SK-N-SH treated with all-trans-retinoic acid at 6 μM for 48 hours (cell line): ENCODE results near the gene EFCAB5.
A peak's percentile ranks its signal among the peaks of the same experiment; 100 is the strongest.
"Not testable (repeated sequence)": the region's sequence is repeated elsewhere in the genome, so short reads cannot be mapped to it uniquely, and the experiment has no call there.

Source experiments
- ATAC-seq: fragments of 200-7000 bp; cut with Tn5 transposase; 3 replicates; pipeline ENCODE4 v1.9.1; 2020; ENCODE audit warnings: mild to moderate bottlenecking, moderate library complexity
- CSDC2 ChIP-seq: fragments of 250-450 bp; sonication (Bioruptor Pico); IDR thresholded peaks from 2 replicates; pipeline ENCODE4 v1.5.0; 2020; ENCODE audit warnings: mild to moderate bottlenecking, moderate library complexity
- ISL1 ChIP-seq: fragments of 250-450 bp; sonication (Bioruptor Pico); IDR thresholded peaks from 2 replicates; pipeline ENCODE4 v2.1.2; 2022; ENCODE audit warnings: mild to moderate bottlenecking, moderate library complexity
- PPARA ChIP-seq: fragments of 250-450 bp; sonication (Bioruptor Pico); IDR thresholded peaks from 2 replicates; pipeline ENCODE4 v1.5.0; 2020; ENCODE audit warnings: mild to moderate bottlenecking, borderline replicate concordance
- SNAI2 ChIP-seq: fragments of 250-450 bp; sonication (Bioruptor Pico); IDR thresholded peaks from 2 replicates; pipeline ENCODE4 v1.5.0; 2020; ENCODE audit warnings: mild to moderate bottlenecking, moderate library complexity
- TCF4 ChIP-seq: fragments of 250-450 bp; sonication (Bioruptor Pico); IDR thresholded peaks from 2 replicates; pipeline ENCODE4 v1.8.0; 2021; ENCODE audit warnings: mild to moderate bottlenecking, moderate library complexity, borderline replicate concordance
- TOX ChIP-seq: fragments of 250-450 bp; sonication (Bioruptor Pico); IDR thresholded peaks from 2 replicates; pipeline ENCODE4 v1.8.0; 2021; ENCODE audit warnings: mild to moderate bottlenecking, moderate library complexity, borderline replicate concordance
- ZC3H10 ChIP-seq: fragments of 250-450 bp; sonication (Bioruptor Pico); IDR thresholded peaks from 2 replicates; pipeline ENCODE4 v1.5.1; 2021; ENCODE audit warnings: mild to moderate bottlenecking, moderate library complexity
- ZFP3 ChIP-seq: fragments of 250-450 bp; sonication (Bioruptor Pico); IDR thresholded peaks from 2 replicates; pipeline ENCODE4 v1.5.0; 2020; ENCODE audit warnings: mild to moderate bottlenecking, moderate library complexity
- ZFP30 ChIP-seq: fragments of 450-650 bp; formaldehyde crosslinking; IDR thresholded peaks from 2 replicates; pipeline ENCODE4 v1.5.0; 2022; ENCODE audit warnings: mild to moderate bottlenecking, moderate library complexity
- ZNF70 ChIP-seq: fragments of 450-650 bp; formaldehyde crosslinking; IDR thresholded peaks from 2 replicates; pipeline ENCODE4 v1.5.0; 2020; ENCODE audit warnings: mild to moderate bottlenecking, moderate library complexity
- ZNF8 ChIP-seq: fragments of 450-650 bp; formaldehyde crosslinking; IDR thresholded peaks from 2 replicates; pipeline ENCODE4 v1.5.0; 2020; ENCODE audit warnings: mild to moderate bottlenecking, moderate library complexity
- TF ChIP-seq, protein P1 (sequence below): fragments of 250-450 bp; sonication (Bioruptor Pico); IDR thresholded peaks from 2 replicates; pipeline ENCODE4 v1.5.0; 2020; ENCODE audit warnings: mild to moderate bottlenecking, moderate library complexity
- TF ChIP-seq, protein P2 (sequence below): fragments of 250-450 bp; sonication (Bioruptor Pico); IDR thresholded peaks from 2 replicates; pipeline ENCODE4 v1.8.0; 2020; ENCODE audit warnings: mild to moderate bottlenecking, moderate library complexity, borderline replicate concordance
- TF ChIP-seq, protein P3 (sequence below): fragments of 250-450 bp; sonication (Bioruptor Pico); IDR thresholded peaks from 2 replicates; pipeline ENCODE4 v1.5.1; 2020; ENCODE audit warnings: low read depth, mild to moderate bottlenecking, moderate library complexity

EFCAB5 gene

DNA sequence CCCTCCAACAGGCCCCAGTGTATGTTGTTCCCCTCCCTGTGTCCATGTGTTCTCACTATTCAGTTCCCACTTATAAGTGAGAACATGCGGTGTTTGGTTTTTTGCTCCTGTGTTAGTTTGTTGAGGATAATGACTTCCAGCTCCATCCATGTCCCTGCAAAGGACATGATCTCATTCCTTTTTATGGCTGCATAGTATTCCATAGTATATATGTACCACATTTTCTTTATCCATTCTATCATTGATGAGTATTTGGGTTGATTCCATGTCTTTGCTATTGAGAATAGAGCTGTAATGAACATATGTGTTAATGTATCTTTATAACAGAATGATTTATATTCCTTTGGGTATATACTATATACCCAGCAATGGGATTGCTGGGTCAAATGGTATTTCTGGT, 16.1 kb downstream of the EFCAB5 start:
- ATAC-seq: not testable (repeated sequence)

DNA sequence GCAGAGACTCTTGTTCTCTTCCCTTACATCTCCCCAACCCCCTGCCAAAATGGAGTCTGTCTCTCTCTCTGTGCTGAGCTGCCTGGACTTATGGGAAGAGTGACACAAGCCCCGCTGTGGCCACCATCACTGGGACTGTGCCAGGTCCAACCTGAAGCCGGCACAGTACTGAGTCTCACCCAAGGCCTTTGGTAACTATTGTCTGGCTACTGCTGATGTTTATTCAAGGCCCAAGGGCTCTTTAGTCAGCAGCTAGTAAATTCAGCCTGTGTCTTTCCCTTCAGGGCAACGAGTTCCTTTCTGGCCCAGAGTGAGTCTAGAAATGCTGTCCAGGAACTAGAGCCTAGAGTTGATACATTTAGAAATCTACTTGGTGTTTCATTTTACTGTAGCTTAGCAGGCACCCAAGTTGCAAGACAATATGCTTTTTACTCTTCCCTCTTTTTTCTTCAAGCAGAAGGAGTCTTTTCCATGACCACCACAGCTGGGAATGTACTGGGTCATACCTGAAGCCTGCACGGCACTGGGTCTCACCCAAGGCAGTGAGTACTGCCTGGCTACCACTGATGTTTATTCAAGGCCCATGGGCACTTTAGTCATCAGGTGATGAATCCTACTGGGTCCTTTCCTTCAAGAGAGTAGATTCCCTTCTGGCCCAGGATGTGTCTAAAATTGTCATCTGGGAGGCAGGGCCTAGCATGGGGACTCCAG, 17.7 kb downstream of the EFCAB5 start:
- ATAC-seq: no peak
- TF ChIP-seq, protein P1, sequence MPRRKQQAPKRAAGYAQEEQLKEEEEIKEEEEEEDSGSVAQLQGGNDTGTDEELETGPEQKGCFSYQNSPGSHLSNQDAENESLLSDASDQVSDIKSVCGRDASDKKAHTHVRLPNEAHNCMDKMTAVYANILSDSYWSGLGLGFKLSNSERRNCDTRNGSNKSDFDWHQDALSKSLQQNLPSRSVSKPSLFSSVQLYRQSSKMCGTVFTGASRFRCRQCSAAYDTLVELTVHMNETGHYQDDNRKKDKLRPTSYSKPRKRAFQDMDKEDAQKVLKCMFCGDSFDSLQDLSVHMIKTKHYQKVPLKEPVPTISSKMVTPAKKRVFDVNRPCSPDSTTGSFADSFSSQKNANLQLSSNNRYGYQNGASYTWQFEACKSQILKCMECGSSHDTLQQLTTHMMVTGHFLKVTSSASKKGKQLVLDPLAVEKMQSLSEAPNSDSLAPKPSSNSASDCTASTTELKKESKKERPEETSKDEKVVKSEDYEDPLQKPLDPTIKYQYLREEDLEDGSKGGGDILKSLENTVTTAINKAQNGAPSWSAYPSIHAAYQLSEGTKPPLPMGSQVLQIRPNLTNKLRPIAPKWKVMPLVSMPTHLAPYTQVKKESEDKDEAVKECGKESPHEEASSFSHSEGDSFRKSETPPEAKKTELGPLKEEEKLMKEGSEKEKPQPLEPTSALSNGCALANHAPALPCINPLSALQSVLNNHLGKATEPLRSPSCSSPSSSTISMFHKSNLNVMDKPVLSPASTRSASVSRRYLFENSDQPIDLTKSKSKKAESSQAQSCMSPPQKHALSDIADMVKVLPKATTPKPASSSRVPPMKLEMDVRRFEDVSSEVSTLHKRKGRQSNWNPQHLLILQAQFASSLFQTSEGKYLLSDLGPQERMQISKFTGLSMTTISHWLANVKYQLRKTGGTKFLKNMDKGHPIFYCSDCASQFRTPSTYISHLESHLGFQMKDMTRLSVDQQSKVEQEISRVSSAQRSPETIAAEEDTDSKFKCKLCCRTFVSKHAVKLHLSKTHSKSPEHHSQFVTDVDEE (CRISPR knock-in tag): no peak
- no peak for TF ChIP-seq ISL1 (CRISPR knock-in tag)
- no peak for TF ChIP-seq ZNF8
- no peak for TF ChIP-seq ZC3H10 (CRISPR knock-in tag)

More for the DNA sequence above, 16.1 kb downstream of the EFCAB5 start:
- TF ChIP-seq ZNF8: peak; percentile 69

DNA sequence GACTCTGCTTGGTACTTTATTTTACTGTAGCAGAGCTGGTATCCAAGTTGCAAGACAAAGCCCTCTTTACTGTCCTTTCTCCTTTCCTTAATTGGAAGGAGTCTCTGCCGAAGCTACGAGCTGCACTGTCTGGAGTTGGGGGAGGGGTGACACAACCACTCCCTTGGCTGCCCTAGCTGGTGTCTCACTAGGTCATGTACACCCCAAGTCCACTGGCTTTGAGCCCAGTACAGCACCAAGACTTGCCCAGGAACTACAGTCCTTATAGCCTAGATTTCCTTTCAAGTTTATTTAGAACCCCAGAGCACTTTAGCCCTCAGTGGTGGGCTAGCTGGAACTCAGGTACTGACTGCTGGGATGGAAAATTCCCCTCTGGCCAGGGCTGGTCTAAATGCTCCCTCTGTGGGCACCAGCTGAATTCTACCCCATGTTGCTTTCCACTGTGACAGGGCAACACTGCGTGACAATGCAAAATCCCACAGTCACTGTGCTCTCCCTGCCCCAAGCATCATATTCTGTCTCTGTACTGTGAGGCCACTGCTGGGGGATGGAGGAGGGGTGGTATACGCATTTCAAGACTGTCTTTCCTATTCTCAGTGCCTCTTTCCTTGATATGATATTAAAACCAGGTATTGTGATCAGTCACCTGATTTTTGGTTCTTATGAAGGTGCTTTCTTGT, 18.4 kb downstream of the EFCAB5 start:
- no peak for ATAC-seq

DNA sequence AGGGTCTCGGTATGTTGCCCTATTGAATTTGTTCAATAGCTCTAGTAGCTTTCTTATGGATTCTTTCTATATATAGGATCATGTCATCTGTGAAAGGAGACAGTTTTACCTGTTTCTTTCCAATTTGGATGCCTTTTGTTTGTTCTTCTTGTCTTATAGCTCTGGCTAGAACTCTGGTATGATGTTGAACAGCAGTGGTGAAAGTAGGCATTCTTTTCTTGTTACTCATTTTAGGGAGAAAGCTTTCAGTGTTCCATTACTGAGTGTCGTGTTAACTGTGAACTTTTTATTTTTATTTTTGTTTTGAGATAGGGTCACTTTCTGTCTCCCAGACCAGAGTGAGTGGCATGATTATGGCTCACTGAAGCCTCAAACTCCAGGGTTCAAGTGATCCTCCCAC, 21.2 kb downstream of the EFCAB5 start:
- no peak for ATAC-seq
- no peak for TF ChIP-seq PPARA (CRISPR knock-in tag)
- no peak for TF ChIP-seq ZNF70 (CRISPR knock-in tag)
- TF ChIP-seq, protein P1 (CRISPR knock-in tag): no peak
- TF ChIP-seq TOX (CRISPR knock-in tag): no peak
- no peak for TF ChIP-seq TCF4 (CRISPR knock-in tag)
- no peak for TF ChIP-seq ZFP30 (CRISPR knock-in tag)
- TF ChIP-seq, protein P2, sequence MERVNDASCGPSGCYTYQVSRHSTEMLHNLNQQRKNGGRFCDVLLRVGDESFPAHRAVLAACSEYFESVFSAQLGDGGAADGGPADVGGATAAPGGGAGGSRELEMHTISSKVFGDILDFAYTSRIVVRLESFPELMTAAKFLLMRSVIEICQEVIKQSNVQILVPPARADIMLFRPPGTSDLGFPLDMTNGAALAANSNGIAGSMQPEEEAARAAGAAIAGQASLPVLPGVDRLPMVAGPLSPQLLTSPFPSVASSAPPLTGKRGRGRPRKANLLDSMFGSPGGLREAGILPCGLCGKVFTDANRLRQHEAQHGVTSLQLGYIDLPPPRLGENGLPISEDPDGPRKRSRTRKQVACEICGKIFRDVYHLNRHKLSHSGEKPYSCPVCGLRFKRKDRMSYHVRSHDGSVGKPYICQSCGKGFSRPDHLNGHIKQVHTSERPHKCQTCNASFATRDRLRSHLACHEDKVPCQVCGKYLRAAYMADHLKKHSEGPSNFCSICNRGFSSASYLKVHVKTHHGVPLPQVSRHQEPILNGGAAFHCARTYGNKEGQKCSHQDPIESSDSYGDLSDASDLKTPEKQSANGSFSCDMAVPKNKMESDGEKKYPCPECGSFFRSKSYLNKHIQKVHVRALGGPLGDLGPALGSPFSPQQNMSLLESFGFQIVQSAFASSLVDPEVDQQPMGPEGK (CRISPR knock-in tag): no peak

More for the DNA sequence above, 18.4 kb downstream of the EFCAB5 start:
- TF ChIP-seq ZFP3 (CRISPR knock-in tag): no peak
- no peak for TF ChIP-seq ISL1 (CRISPR knock-in tag)
- TF ChIP-seq, protein P1 (CRISPR knock-in tag): no peak
- TF ChIP-seq, protein P2 (CRISPR knock-in tag): no peak
- no peak for TF ChIP-seq TCF4 (CRISPR knock-in tag)
- TF ChIP-seq, protein P3, sequence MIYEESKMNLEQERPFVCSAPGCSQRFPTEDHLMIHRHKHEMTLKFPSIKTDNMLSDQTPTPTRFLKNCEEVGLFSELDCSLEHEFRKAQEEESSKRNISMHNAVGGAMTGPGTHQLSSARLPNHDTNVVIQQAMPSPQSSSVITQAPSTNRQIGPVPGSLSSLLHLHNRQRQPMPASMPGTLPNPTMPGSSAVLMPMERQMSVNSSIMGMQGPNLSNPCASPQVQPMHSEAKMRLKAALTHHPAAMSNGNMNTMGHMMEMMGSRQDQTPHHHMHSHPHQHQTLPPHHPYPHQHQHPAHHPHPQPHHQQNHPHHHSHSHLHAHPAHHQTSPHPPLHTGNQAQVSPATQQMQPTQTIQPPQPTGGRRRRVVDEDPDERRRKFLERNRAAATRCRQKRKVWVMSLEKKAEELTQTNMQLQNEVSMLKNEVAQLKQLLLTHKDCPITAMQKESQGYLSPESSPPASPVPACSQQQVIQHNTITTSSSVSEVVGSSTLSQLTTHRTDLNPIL (CRISPR knock-in tag): no peak
- no peak for TF ChIP-seq SNAI2 (CRISPR knock-in tag)
- no peak for TF ChIP-seq ZC3H10 (CRISPR knock-in tag)
- no peak for TF ChIP-seq ZFP30 (CRISPR knock-in tag)
- TF ChIP-seq CSDC2 (CRISPR knock-in tag): no peak
